ENCODE results near the gene PPP1CA. TPM values are rescaled to one million over a fixed set of nuclear protein-coding genes. Genes with fewer than 3 reads are reported as not detected.

The PPP1CA gene
- total RNA-seq, 1 experiment from 2014 or later = 238 TPM

GRCh38 chr11:67366546-67366945 lies 35.1 kb downstream of the PPP1CA start:
- Histone ChIP-seq H3K36me3 (ENCODE audit: control insufficient read depth in 1 of 2, insufficient read depth in 2 of 2, low read length in 2 of 2) (peaks cover 0 to 12% of the 10 kb centered on the region in 2 experiments; a peak in 2 of 4 replicates), H3K9me2 (ENCODE audit: insufficient read depth) (no peaks in the 10 kb centered on the region), H4K20me1 (ENCODE audit: insufficient read depth) (no peaks in the 10 kb centered on the region), H3K4me1 (ENCODE audit: control insufficient read depth in 1 of 2, insufficient read depth in 2 of 2, low read length in 2 of 2) (peaks cover 9 to 55% of the 10 kb centered on the region in 2 experiments), H3K4me2 (ENCODE audit: low read length) (no peak overlapping the region), H3K9me3 (ENCODE audit: control insufficient read depth in 1 of 2, insufficient read depth in 1 of 2, low read depth in 1 of 2, low read length in 2 of 2) (no peaks in the 10 kb centered on the region), H3K4me3 (replicated peaks in 1 of 2; ENCODE audit: low read depth in 1 of 2, low read length in 2 of 2) (no peak overlapping the region), H3K9ac (ENCODE audit: low read length) (no peak overlapping the region), H3K27me3 (ENCODE audit: insufficient read depth, low read length) (no peaks in the 10 kb centered on the region), H2AFZ (ENCODE audit: low read depth, low read length, poor library complexity, severe bottlenecking) (no peak overlapping the region), H3K27ac (ENCODE audit: low read depth, low read length) (no peak overlapping the region), H3K79me2 (ENCODE audit: insufficient read depth, low read length) (peaks cover 45% of the 10 kb centered on the region)
- TF ChIP-seq RAD21 (IDR thresholded peaks at IDR 0.05; ENCODE audit: low read depth) (no peak), SP1 (IDR thresholded peaks at IDR 0.05; ENCODE audit: low read depth) (no peak), JUND (IDR thresholded peaks at IDR 0.05) (no peak), POLR2A (IDR thresholded peaks at IDR 0.05; ENCODE audit: borderline replicate concordance, extremely low read depth, insufficient read depth, insufficient read length) (no peak), SIN3A (IDR thresholded peaks at IDR 0.05; ENCODE audit: low read depth) (no peak), POLR2AphosphoS5 (IDR thresholded peaks at IDR 0.05; ENCODE audit: low read depth, low read length) (no peak), CEBPB (IDR thresholded peaks at IDR 0.05; ENCODE audit: low read depth) (no peak), YY1 (IDR thresholded peaks at IDR 0.05; ENCODE audit: extremely low read depth, insufficient replicate concordance, low read depth, low read length) (no peak), EZH2phosphoT487 (IDR thresholded peaks at IDR 0.05; ENCODE audit: borderline replicate concordance) (no peak)
- TF ChIP-seq, protein P1, sequence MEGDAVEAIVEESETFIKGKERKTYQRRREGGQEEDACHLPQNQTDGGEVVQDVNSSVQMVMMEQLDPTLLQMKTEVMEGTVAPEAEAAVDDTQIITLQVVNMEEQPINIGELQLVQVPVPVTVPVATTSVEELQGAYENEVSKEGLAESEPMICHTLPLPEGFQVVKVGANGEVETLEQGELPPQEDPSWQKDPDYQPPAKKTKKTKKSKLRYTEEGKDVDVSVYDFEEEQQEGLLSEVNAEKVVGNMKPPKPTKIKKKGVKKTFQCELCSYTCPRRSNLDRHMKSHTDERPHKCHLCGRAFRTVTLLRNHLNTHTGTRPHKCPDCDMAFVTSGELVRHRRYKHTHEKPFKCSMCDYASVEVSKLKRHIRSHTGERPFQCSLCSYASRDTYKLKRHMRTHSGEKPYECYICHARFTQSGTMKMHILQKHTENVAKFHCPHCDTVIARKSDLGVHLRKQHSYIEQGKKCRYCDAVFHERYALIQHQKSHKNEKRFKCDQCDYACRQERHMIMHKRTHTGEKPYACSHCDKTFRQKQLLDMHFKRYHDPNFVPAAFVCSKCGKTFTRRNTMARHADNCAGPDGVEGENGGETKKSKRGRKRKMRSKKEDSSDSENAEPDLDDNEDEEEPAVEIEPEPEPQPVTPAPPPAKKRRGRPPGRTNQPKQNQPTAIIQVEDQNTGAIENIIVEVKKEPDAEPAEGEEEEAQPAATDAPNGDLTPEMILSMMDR (IDR thresholded peaks at IDR 0.05 in 2 of 3, conservative IDR thresholded peaks at IDR 0.05 in 1 of 3; ENCODE audit: borderline replicate concordance in 1 of 3, insufficient read depth in 1 of 3, low read depth in 2 of 3, low read length in 2 of 3) = no peak
- no TSS peak for BruUV-seq (replicated peaks)
- ChIA-PET POLR2A (no interaction called here), CTCF (no interaction called here), RAD21 (ENCODE audit: low non-redundant PET in 1 of 2, low total read pairs in 2 of 2, uncharacterized antibody in 2 of 2, unreplicated experiment in 2 of 2) (no interaction called here)
- DNase-seq (ENCODE audit: low read depth, low spot score) (no peak), ATAC-seq (no peak)
- intact Hi-C loops (cut with micrococcal nuclease) = no loop called here
